Esophagus (tissue), 2 donors: ENCODE data around the gene ZNHIT6. TPM values are rescaled to one million over a fixed set of nuclear protein-coding genes. Genes with fewer than 3 reads are reported as not detected.

ENCODE experiments used
- H3K27ac ChIP-seq, 2 donors: one replicate each; pipeline ENCODE4 v1.5.1; 2013; ENCODE audit warnings: low read depth in 2 of 2, mild to moderate bottlenecking in 2 of 2, inconsistent platforms in 1 of 2, low read length in 1 of 2, moderate library complexity in 1 of 2
- H3K27me3 ChIP-seq, 2 donors: one replicate each; pipeline ENCODE4 v1.6.1; 2013; ENCODE audit warnings: low read length in 2 of 2, control low read depth in 1 of 2, mild to moderate bottlenecking in 1 of 2; ENCODE audit not compliant: insufficient read depth in 2 of 2, control insufficient read depth in 1 of 2
- H3K36me3 ChIP-seq, 2 donors: one replicate each; pipeline ENCODE4 v1.6.1; 2013; ENCODE audit warnings: low read length in 1 of 2; ENCODE audit not compliant: control insufficient read depth in 2 of 2, insufficient read depth in 2 of 2
- H3K4me1 ChIP-seq, 2 donors: one replicate each; pipeline ENCODE4 v1.6.1; 2013; ENCODE audit warnings: low read length in 1 of 2; ENCODE audit not compliant: control insufficient read depth in 2 of 2, insufficient read depth in 2 of 2
- H3K4me3 ChIP-seq, 2 donors: one replicate each; pipeline ENCODE4 v1.5.1; 2013; ENCODE audit warnings: low read length in 2 of 2, mild to moderate bottlenecking in 2 of 2, low read depth in 1 of 2, moderate library complexity in 1 of 2
- H3K9me3 ChIP-seq, 2 donors: one replicate each; pipeline ENCODE4 v1.6.1; 2013; ENCODE audit warnings: mild to moderate bottlenecking in 2 of 2, low read depth in 1 of 2, low read length in 1 of 2, moderate library complexity in 1 of 2; ENCODE audit not compliant: control insufficient read depth in 2 of 2, insufficient read depth in 1 of 2
- WGBS, 2 donors: extraction: QIAGEN DNeasy Blood & Tissue Kit; methylation state at CpG; one replicate each; pipeline ENCODE4 v1.1.7; 2013; 5-methylcytosine and 5-hydroxymethylcytosine counted together
- polyA plus RNA-seq, 2 donors: library from polyadenylated mRNA; stranded (reverse); fragments of 200-250 nt; gene quantifications; one replicate each; pipeline ENCODE4 v1.2.3, GENCODE V29; 2013
- donor health status: healthy with polysubstance abuse.
- donor health status: Bipolar disorder and iron deficiency.

ZNHIT6 gene
- polyA plus RNA-seq, 2 donors: 9.1 to 9.3 TPM

DNA sequence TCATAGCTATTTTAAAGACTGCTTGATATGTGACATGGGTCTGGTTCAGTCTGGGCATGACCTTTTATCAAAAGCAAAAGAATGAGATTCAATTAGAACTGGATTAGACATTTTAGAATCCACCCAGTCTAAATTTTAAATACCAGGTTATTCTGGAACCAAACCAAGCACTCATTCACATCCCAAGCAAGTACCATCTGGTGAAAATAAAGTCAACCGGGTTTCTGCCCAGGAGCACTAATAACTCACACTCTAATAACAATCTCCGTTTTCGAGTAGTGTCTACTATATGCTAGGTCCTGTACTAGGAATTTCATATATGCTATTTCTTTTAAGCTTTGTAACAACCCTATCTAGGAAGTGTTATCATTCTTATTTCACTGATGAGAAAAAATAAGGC, 30.6 kb downstream of the ZNHIT6 start:
- Histone ChIP-seq H3K4me1 (no peaks in the 10 kb centered on the region), H3K27ac (no peak overlapping the region), H3K27me3 (no peaks in the 10 kb centered on the region), H3K9me3 (no peaks in the 10 kb centered on the region), H3K4me3 (no peak overlapping the region), H3K36me3 (no peaks in the 10 kb centered on the region)
- 89 to 95% methylated on average over 3 of the region's 3 CpGs for WGBS, 2 donors

DNA sequence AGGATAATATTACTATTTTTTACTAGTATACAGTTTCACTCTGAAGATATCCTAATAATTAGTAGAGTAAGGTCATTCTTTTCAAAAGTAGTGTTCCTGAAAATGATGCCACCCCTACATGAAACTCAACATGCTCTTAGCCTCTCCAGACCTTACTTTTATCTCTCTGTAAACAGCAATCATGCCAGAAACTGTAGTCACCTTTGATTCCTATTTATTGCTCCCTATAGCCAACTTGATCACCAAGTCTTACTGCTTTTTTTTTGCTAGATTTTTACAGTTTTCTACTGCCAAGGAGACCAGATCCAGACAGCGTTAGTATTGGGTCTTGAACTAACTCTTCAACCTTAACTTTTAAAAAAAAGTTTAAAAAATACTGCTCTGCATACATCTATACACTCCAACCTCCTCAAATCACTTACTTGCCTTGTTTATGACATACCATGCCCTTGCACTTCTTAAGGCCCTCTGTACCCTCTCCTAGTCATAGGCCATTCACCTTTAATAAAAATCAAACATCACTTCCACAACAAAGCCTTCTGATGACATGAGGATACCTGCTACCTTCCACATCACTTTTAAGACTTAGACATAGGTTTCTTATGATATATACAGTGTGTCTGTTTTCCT, 36.1 kb downstream of the ZNHIT6 start:
- 81 to 93% methylated on average over 1 of the region's 1 CpG for WGBS, 2 donors
- Histone ChIP-seq H3K4me1 (no peaks in the 10 kb centered on the region), H3K9me3 (no peaks in the 10 kb centered on the region), H3K4me3 (no peak overlapping the region), H3K36me3 (no peaks in the 10 kb centered on the region), H3K27me3 (no peaks in the 10 kb centered on the region), H3K27ac (no peak overlapping the region)

DNA sequence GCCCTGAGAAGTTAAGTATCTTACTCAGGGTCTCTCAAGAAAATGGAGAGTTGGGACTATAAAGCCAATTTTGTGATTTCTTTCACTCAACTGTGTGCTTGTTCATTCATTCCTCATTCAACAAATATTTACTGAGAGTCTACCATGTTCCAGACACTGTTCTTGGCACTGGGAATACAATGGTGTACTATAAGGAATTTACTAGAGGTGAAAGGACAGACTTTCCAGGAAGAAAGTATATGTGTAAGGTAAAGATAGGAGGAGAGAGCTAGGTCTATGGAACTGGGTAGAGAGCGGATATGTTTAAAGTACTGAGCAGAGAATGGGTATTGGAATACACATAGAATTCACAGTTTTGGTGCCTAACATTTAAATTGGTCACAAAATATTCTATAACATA, 42.3 kb downstream of the ZNHIT6 start:
- H3K27ac ChIP-seq: no peak overlapping the region
- H3K4me1 ChIP-seq: no peaks in the 10 kb centered on the region
- H3K9me3 ChIP-seq: no peaks in the 10 kb centered on the region
- no peak overlapping the region for H3K4me3 ChIP-seq
- no peaks in the 10 kb centered on the region for H3K36me3 ChIP-seq
- 97 to 100% methylated on average over 1 of the region's 1 CpG for WGBS, 2 donors
- H3K27me3 ChIP-seq: no peaks in the 10 kb centered on the region

DNA sequence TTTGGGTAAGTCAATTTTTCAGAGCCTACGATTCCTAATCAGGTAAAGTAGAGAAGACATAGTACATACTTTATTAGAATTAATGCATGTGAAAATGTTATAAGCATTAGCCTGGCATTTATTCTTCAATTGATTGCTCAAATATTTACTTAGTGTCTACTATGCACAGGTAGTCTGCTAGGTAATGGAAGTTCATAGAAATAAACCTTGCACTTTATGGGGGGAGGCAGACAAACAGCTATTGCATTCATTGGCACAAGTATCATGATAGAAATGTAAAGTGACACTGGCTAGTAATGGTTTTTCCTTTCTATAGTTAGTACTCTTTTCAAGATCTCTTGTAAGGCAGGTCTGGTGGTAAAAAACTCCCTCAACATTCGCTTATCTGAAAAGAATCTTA, 44.9 kb downstream of the ZNHIT6 start:
- WGBS, 2 donors: 92 to 94% methylated on average over 2 of the region's 2 CpGs
- no peak overlapping the region for H3K27ac ChIP-seq
- H3K4me1 ChIP-seq: no peaks in the 10 kb centered on the region
- H3K9me3 ChIP-seq: no peaks in the 10 kb centered on the region
- no peak overlapping the region for H3K4me3 ChIP-seq
- no peaks in the 10 kb centered on the region for H3K36me3 ChIP-seq
- no peaks in the 10 kb centered on the region for H3K27me3 ChIP-seq

DNA sequence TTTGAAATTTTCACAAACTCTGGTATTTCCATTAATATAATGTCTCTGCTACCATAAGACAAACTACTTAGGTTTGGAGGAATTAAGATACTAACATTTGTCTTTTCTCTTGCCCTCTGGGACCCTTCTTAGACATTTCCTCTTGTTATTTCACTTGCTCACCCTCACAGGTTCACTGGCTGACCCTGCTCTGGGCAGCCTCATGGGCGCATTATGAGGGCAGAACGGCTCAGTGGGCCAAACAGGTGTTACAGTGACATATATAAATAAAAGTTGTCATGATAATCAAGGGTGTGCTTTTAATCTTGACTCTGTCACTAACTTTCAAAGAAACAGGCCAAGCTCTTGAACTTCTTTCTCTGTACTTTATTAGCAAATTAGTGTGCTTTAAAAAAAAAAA, 46.5 kb downstream of the ZNHIT6 start:
- Histone ChIP-seq H3K4me1 (no peaks in the 10 kb centered on the region), H3K27me3 (no peaks in the 10 kb centered on the region), H3K27ac (no peak overlapping the region), H3K36me3 (no peaks in the 10 kb centered on the region), H3K9me3 (no peaks in the 10 kb centered on the region), H3K4me3 (no peak overlapping the region)
- 24 to 25% methylated on average over 2 of the region's 2 CpGs for WGBS, 2 donors

DNA sequence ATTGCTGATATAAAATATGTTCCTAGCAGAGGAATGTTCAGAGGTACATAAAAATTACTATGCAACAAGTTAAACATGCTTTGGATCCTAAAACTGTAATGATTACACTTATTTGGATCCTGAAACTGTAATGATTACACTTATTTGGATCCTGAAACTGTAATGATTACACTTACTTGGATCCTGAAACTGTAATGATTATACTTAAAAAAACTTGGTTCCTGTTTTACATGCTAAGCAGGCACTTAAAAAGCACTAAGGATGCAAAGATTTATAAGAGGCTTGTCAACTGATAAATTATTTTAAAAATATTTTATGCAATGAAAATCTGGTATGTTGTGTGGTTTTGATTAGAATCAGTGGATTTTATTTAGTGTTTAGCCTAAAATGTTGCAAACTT, 47.7 kb downstream of the ZNHIT6 start:
- Histone ChIP-seq H3K4me3 (no peak overlapping the region), H3K9me3 (no peaks in the 10 kb centered on the region), H3K27me3 (no peaks in the 10 kb centered on the region), H3K4me1 (no peaks in the 10 kb centered on the region), H3K36me3 (no peaks in the 10 kb centered on the region), H3K27ac (no peak overlapping the region)

DNA sequence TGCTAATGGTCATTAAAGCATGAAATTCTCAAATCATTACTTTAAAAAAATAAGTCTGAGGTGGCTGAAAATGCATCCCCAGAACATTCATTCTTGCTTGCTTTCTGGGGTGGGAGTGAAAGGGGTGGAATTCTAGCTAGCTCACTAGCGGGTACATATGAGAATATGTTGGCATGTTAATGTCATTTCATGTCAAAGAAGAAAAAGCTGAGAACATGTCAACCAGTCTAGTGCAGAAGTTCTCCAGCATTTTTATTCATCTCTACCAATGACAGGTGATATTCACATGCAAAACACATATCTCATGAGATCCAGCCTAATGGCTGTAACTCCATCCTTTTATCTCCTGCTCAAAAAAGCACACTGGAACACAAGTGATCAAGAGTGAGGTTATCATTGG, 49.1 kb downstream of the ZNHIT6 start:
- Histone ChIP-seq H3K27me3 (no peaks in the 10 kb centered on the region), H3K4me3 (no peak overlapping the region), H3K27ac (no peak overlapping the region), H3K4me1 (no peaks in the 10 kb centered on the region), H3K36me3 (no peaks in the 10 kb centered on the region), H3K9me3 (no peaks in the 10 kb centered on the region)
- WGBS, 2 donors: 100% methylated on average over 1 of the region's 1 CpG

DNA sequence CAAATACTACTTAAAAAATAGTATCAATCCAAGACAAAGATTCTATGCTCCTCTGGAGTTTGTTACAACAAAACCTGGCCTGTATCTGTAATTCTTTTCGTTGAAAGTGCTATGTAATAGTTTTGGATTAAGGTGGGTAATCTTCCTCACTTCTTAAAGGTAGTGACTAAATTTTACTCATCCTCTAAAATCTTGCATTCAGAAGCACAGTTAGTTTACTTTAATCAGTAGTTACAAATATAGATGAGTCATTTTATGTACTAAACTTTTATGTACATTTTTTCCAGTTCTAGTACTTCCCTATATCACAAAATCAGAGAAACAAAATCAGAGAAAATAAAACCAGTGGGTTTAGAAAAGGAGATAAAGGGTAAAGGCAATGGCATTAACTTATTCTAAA, 51.3 kb downstream of the ZNHIT6 start:
- WGBS, 2 donors: 71 to 87% methylated on average over 1 of the region's 1 CpG
- no peaks in the 10 kb centered on the region for H3K4me1 ChIP-seq
- peaks cover 0 to 4% of the 10 kb centered on the region in 2 donors for H3K36me3 ChIP-seq
- no peak overlapping the region for H3K27ac ChIP-seq
- no peak overlapping the region for H3K4me3 ChIP-seq
- H3K27me3 ChIP-seq: no peaks in the 10 kb centered on the region
- H3K9me3 ChIP-seq: no peaks in the 10 kb centered on the region

DNA sequence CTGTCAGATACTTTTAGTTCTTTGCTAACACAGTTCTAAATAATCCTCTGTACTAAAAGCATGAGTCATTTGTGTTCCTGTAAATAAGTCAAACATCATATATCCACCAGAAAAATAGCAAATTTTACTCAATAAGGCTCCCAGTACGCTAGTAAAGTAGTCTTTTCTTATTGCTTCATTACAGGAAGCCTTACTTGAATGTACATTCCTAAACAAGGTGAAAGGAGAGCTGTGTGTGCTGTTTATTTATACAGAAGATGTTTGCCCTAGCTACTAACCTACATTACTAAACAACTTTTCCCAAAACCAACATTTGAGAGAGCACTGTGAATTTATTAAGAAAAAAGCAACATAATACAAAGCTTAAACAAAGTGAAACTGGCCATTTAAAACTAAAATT, 52.0 kb downstream of the ZNHIT6 start:
- no peaks in the 10 kb centered on the region for H3K9me3 ChIP-seq
- WGBS, 2 donors: 88 to 89% methylated on average over 1 of the region's 1 CpG
- no peak overlapping the region for H3K27ac ChIP-seq
- H3K4me3 ChIP-seq: no peak overlapping the region
- no peaks in the 10 kb centered on the region for H3K27me3 ChIP-seq
- H3K36me3 ChIP-seq: peaks cover 0 to 4% of the 10 kb centered on the region in 2 donors
- H3K4me1 ChIP-seq: no peaks in the 10 kb centered on the region

DNA sequence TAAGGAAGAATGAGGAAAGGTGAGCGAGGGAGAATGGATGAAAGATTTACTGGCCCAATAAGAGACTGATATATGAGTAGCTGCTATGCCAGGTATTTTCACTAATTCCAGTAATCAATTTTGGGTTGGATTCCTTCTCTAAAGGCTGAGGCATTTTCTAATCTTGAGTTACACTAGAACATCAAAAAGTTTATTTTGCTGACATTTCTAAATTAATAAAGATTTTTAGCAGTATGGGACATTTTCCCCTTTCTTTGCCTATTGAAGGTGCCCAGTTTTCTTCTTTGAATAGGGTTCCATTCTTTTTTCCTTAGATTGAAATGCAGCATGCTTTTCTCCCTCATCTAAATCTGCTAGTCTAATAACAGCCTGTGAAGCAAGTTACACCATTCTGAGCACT, 52.9 kb downstream of the ZNHIT6 start:
- WGBS, 2 donors: 98 to 100% methylated on average over 1 of the region's 1 CpG
- Histone ChIP-seq H3K9me3 (no peaks in the 10 kb centered on the region), H3K36me3 (peaks cover 0 to 4% of the 10 kb centered on the region in 2 donors), H3K4me3 (no peak overlapping the region), H3K27me3 (no peaks in the 10 kb centered on the region), H3K4me1 (no peaks in the 10 kb centered on the region), H3K27ac (no peak overlapping the region)
